Measurements from ENCODE around the gene SOST.

Gene SOST

DNA sequence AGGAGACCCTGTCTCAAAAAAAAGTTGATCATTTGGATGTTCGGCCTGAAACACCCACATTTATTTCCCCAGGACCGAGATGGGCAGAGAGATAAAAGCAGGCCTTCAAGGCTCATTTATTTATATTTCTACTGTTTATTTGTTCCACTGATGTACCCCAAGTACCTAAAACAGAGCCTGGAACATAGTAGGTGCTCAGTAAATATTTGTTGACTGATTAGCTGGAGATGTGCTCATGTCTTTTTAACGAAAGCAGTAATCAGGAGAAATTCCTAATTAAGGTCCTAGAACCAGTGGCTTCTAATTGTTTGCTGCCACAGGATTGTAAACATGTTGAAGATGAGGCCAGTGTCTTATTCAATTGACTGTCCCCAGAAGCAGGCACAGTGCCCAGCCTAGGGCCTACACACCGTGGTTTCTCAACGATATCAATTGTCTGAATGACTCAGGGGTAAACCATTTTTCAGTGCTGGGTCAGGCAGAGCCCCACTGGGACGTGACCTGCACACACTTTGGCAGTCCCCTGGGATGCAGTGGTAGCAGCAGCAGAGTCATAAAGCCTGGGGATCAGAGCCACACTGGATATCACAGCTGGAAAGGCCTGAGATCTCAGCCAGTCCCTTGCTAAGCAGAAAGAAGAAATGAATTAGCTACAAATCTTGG, 34.8 kb downstream of the SOST start:
- DNase-seq (ENCODE audit: low spot score), result no peak
- TF ChIP-seq, protein P1, sequence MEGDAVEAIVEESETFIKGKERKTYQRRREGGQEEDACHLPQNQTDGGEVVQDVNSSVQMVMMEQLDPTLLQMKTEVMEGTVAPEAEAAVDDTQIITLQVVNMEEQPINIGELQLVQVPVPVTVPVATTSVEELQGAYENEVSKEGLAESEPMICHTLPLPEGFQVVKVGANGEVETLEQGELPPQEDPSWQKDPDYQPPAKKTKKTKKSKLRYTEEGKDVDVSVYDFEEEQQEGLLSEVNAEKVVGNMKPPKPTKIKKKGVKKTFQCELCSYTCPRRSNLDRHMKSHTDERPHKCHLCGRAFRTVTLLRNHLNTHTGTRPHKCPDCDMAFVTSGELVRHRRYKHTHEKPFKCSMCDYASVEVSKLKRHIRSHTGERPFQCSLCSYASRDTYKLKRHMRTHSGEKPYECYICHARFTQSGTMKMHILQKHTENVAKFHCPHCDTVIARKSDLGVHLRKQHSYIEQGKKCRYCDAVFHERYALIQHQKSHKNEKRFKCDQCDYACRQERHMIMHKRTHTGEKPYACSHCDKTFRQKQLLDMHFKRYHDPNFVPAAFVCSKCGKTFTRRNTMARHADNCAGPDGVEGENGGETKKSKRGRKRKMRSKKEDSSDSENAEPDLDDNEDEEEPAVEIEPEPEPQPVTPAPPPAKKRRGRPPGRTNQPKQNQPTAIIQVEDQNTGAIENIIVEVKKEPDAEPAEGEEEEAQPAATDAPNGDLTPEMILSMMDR (IDR thresholded peaks at IDR 0.05; ENCODE audit: extremely low read depth, missing control alignments), result no peak

- TF ChIP-seq, protein P1 (IDR thresholded peaks at IDR 0.05; ENCODE audit: extremely low read depth, missing control alignments), result no peak
- no peak for DNase-seq (ENCODE audit: low spot score)
These were observed 35.5 kb downstream of the SOST start for GRCh38 chr17:43722870-43723665.

DNA sequence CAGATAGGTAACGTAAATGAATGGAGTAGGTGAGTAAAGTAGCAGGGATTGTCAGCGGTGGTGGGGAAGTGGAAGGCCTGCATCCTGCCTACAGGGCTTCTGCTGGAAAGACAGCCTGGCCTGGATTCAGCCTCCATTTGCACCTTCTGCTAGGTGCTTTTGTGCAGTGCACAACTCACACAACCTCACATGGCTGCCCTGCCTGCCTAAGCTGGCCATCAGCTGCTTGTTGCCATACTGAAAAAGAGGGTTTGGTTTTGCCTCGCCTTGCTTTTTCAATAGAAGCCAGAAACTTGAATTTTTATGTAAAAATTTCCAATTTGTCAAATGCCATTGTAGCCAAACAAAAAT, 36.3 kb downstream of the SOST start:
- TF ChIP-seq, protein P1 (IDR thresholded peaks at IDR 0.05; ENCODE audit: extremely low read depth, missing control alignments), result no peak
- no peak for DNase-seq (ENCODE audit: low spot score)

DNA sequence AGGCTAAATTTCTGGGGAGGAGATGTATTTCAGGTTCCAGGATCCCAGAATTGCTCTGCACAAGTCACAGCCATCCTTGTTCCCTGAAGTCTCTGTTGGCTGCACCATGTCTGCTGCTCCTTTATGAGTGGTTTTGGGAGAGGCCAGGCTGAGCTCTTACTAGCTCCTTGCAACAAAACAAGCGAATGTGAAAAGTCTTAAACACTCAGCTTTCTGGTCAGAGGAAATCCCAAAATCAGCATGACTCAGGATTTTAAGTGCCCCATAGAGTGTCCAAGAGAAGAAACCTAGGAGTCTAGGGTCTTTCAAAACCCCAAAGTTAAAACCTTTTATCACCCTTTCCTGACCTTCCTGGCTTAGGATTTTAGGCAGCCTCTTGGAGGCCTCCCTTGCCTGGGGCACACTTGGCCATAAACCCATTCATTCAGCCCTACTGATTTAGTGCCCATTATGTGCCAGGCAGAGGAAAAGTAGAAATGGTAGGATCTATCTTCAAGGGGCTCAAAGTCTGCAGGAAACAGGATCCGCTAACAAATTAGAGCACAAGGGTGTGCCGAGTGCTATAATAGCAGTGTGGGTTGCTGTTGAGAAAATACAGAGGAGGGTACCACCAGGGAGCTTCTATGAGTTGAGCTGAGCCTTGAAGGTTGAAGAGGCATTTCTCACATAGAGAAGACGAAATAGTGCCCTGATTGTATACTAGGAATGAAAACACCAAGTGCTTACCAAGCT, 36.9 kb downstream of the SOST start:
- TF ChIP-seq, protein P1 (IDR thresholded peaks at IDR 0.05; ENCODE audit: extremely low read depth, missing control alignments), result no peak
- no peak for DNase-seq (ENCODE audit: low spot score)

DNA sequence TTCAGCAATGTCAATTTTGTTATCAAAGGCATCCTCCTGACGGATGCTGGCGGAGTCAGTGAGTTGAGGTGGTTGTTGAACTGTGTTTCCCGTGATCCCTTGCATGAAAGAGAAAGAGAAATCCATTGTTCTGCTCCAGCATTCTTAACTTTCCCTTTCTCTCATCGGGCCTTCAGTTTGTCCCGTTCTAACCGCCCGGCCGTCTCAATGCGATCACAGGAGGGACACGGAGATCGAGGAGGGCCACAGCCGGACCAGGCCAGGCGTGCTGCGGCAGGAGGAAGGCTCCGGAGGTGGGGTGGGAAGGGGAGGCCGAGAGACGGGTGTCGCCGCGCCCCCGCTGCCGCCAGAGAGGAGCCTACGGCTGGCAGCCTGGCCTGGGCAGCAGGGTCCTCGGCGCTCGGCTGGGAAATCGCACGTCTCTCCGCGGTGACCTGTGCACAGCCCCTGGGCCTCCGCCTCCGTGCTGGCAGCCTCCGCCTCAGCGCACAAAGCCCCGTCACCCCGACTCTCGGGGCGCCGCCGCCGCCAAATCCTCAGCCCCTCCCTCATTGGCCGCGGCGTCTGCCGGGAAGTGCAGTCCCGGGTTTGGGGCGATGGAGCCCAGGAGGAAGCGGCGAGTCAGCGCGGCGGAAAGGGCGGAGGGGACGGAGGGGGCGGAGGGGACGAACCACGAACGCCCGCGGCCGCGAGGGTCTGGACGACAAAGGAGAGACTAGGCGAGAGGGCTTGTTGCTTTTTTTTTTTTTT, 38.1 kb downstream of the SOST start:
- peak; percentile 89 for DNase-seq (ENCODE audit: low spot score)
- TF ChIP-seq, protein P1 (IDR thresholded peaks at IDR 0.05; ENCODE audit: extremely low read depth, missing control alignments), result no peak

DNA sequence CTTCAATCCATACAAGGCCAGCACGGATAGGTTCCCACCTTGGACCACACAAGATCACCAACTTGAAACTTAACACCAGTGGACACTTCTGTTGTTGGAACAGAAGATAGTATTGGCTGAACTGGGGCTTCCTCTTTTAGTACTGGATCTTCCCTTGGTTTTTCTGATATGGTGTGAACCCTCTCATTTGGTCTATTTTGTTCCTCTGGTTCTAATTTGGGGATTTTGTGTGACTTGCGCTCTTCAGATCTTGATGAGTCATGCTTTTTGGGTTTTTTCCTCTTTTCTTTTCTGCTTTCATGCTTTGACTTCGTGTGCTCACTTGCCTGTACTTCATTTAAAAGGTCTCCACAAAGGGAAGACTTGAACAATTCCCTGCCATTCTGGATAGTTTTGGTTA, 39.0 kb downstream of the SOST start:
- TF ChIP-seq, protein P1 (IDR thresholded peaks at IDR 0.05; ENCODE audit: extremely low read depth, missing control alignments), result no peak
- no peak for DNase-seq (ENCODE audit: low spot score)

Data from GM20000 (cell line).